Upper lobe of left lung (tissue), 4 donors: Measurements from ENCODE around the gene ZNF839.

Experiments used
- CTCF ChIP-seq, 6 experiments: fragments of 450-650 bp in 4 of 6; fragments of 200-600 bp in 2 of 6; sonication (generic) in 2 of 6; IDR thresholded peaks; one replicate each; pipeline ENCODE4 v1.5.1; 2016 to 2019; ENCODE audit warnings: antibody characterized with exemption in 6 of 6
- POLR2A ChIP-seq, 4 donors: fragments of 450-650 bp; IDR thresholded peaks; one replicate each; pipeline ENCODE4 v1.5.1; 2016 to 2017; ENCODE audit warnings: antibody characterized with exemption in 4 of 4, mild to moderate bottlenecking in 2 of 4

- TF ChIP-seq CTCF (IDR thresholded peaks at IDR 0.05) (no peak), POLR2A (IDR thresholded peaks at IDR 0.05) (no peak)
Observed at GRCh38 chr14:102297436-102298170, 21.9 kb upstream of the ZNF839 start.
